Spleen (tissue), 11 donors: Measurements from ENCODE around the gene HBM. TPM values are rescaled to one million over a fixed set of nuclear protein-coding genes. Genes with fewer than 3 reads are reported as not detected.
A peak's percentile ranks its signal among the peaks of the same experiment; 100 is the strongest.

Source experiments
- DNase-seq: peaks from one replicate; pipeline ENCODE4 v3.0.0-alpha.2; 2020
- H3K27ac ChIP-seq, 8 donors: fragments of 200-600 bp; sonication (generic) in 7 of 8; 1 replicate in 4 of 8; 2 replicates in 4 of 8; pipeline versions ENCODE4 v1.5.0 to v1.8.0; 2016 to 2021; ENCODE audit warnings: inconsistent platforms in 4 of 8, mild to moderate bottlenecking in 4 of 8, moderate library complexity in 1 of 8
- H3K27me3 ChIP-seq, 7 donors: fragments of 200-600 bp; sonication (generic) in 6 of 7; replicated peaks in 1 of 7; 1 replicate in 4 of 7; 2 replicates in 3 of 7; pipeline versions ENCODE4 v1.5.0 to v1.8.0; 2016 to 2021; ENCODE audit warnings: inconsistent platforms in 3 of 7, mild to moderate bottlenecking in 1 of 7
- H3K36me3 ChIP-seq, 6 donors: fragments of 200-600 bp; sonication (generic) in 5 of 6; 1 replicate in 4 of 6; 2 replicates in 2 of 6; pipeline versions ENCODE4 v1.5.0 to v1.8.0; 2016 to 2021; ENCODE audit warnings: inconsistent platforms in 2 of 6
- H3K4me1 ChIP-seq, 6 donors: fragments of 200-600 bp; sonication (generic) in 5 of 6; 1 replicate in 3 of 6; 2 replicates in 3 of 6; pipeline versions ENCODE4 v1.5.0 to v1.8.0; 2016 to 2021; ENCODE audit warnings: inconsistent platforms in 3 of 6
- H3K4me3 ChIP-seq, 8 donors: fragments of 200-600 bp; sonication (generic) in 7 of 8; 1 replicate in 4 of 8; 2 replicates in 4 of 8; pipeline versions ENCODE4 v1.5.0 to v1.8.0; 2016 to 2021; ENCODE audit warnings: inconsistent platforms in 4 of 8, mild to moderate bottlenecking in 4 of 8, moderate library complexity in 2 of 8
- H3K9me3 ChIP-seq, 8 donors: fragments of 200-600 bp; sonication (generic) in 7 of 8; 1 replicate in 4 of 8; 2 replicates in 4 of 8; pipeline versions ENCODE4 v1.5.0 to v1.8.0; 2016 to 2021; ENCODE audit warnings: inconsistent platforms in 4 of 8
- POLR2A ChIP-seq, 3 donors: fragments of 450-650 bp; IDR thresholded peaks; one replicate each; pipeline ENCODE4 v1.5.1; 2017; ENCODE audit warnings: antibody characterized with exemption in 3 of 3, mild to moderate bottlenecking in 1 of 3
- POLR2AphosphoS5 ChIP-seq, 3 donors: sonication (generic); formaldehyde crosslinking; IDR thresholded peaks; one replicate each; pipeline ENCODE4 v1.5.1; 2017; ENCODE audit warnings: antibody characterized with exemption in 3 of 3
- WGBS, 5 donors: extraction: QIAGEN DNeasy Blood & Tissue Kit in 3 of 5; methylation state at CpG; one replicate each; pipeline versions ENCODE4 v1.1.5 to v1.1.7; 2013 to 2018; 5-methylcytosine and 5-hydroxymethylcytosine counted together
- intact Hi-C: fragments of 100-400 bp; cut with DNase I; formaldehyde crosslinking; loops from one replicate; pipeline ENCODE4 v1.15.0; 2023; ENCODE audit warnings: low total_unique reads
- polyA plus RNA-seq, 3 donors: library from polyadenylated mRNA; stranded (reverse); fragments of 200-250 nt; gene quantifications; one replicate each; pipeline ENCODE4 v1.2.1, GENCODE V29; 2013
- total RNA-seq, 7 donors: library from RNA; depleted of rRNA in 3 of 7; stranded (reverse); fragments of >200 nt in 3 of 7; fragmentation: NEBNext Ultra II Directional in 4 of 7; extraction: Animal tissue kit (Norgen Biotek cat#: 25700) in 4 of 7; gene quantifications; one replicate each; pipeline versions ENCODE4 v1.1.0 to v1.2.1, GENCODE V29; 2016 to 2021
- TF ChIP-seq, protein P1 (sequence below), 11 experiments: fragments of 200-600 bp in 7 of 11; fragments of 450-650 bp in 4 of 11; sonication (generic) in 4 of 11; IDR thresholded peaks in 8 of 11; conservative IDR thresholded peaks in 3 of 11; 1 replicate in 7 of 11; 2 replicates in 4 of 11; pipeline versions ENCODE4 v1.4.0 to v1.8.0; 2016 to 2021; ENCODE audit warnings: antibody characterized with exemption in 11 of 11, inconsistent platforms in 4 of 11, mild to moderate bottlenecking in 1 of 11
- donor health status: healthy with polysubstance abuse.
- donor health status: DM: no; HTN: no; CAD: no; lungs with moderate emphysema.
- donor health status: DM: no; HTN: no; CAD: no.
- donor health status: Bipolar disorder and iron deficiency.
- donor health status: healthy.
- donor health status: DM: no; HTN: no; CAD: no.
- donor health status: DM: yes; HTN: yes; CAD: no.

HBM gene
- total and polyA plus RNA-seq, 10 donors = 0.20 to 96.6 (median 2.9) TPM; not detected in 1

- Histone ChIP-seq H3K4me1 (peaks cover 4 to 35% (median 21%) of the 10 kb centered on the region in 6 donors), H3K27me3 (peaks cover 0 to 14% (median 0%) of the 10 kb centered on the region in 7 donors), H3K9me3 (no peaks in the 10 kb centered on the region), H3K4me3 (no peak overlapping the region), H3K27ac (no peak overlapping the region), H3K36me3 (no peaks in the 10 kb centered on the region)
- WGBS, 5 donors = 75 to 81% (median 79%) methylated on average over 10 of the region's 10 CpGs
- DNase-seq = peak; percentile 21
- intact Hi-C loops = no loop called here
- TF ChIP-seq POLR2AphosphoS5 (IDR thresholded peaks at IDR 0.05) (no peak), POLR2A (IDR thresholded peaks at IDR 0.05) (no peak)
- TF ChIP-seq, protein P1, sequence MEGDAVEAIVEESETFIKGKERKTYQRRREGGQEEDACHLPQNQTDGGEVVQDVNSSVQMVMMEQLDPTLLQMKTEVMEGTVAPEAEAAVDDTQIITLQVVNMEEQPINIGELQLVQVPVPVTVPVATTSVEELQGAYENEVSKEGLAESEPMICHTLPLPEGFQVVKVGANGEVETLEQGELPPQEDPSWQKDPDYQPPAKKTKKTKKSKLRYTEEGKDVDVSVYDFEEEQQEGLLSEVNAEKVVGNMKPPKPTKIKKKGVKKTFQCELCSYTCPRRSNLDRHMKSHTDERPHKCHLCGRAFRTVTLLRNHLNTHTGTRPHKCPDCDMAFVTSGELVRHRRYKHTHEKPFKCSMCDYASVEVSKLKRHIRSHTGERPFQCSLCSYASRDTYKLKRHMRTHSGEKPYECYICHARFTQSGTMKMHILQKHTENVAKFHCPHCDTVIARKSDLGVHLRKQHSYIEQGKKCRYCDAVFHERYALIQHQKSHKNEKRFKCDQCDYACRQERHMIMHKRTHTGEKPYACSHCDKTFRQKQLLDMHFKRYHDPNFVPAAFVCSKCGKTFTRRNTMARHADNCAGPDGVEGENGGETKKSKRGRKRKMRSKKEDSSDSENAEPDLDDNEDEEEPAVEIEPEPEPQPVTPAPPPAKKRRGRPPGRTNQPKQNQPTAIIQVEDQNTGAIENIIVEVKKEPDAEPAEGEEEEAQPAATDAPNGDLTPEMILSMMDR (IDR thresholded peaks at IDR 0.05 in 8 of 11, conservative IDR thresholded peaks at IDR 0.05 in 3 of 11) = no peak
These were observed 25.5 kb upstream of the HBM start for GRCh38 chr16:140175-140857.

DNA sequence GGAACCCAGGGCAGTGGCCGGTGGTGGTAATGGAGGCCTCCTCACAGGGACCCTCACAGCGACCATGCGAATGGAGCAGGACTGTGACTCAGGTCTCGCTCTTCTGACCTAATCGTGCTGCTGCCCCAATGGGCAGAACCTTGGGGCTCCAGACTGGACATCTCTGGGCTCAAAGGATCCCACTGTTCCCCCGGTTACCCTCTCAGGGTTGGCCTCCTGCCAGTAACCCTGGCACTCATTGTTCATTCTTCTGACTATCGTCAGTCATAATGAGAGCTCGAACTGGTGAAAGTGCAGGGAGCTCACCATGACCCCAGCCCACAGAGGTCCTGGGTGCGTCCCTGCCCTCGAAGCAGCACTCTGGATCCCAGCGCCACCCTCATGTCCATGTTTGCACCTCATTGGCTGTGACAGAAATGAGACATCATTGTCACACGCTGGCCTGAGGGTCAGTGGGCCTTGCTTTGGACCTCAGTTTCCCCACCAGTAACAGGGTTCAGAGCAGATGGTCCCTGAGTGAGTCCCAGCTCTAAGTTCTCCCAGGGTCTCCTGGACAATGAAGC is 23.3 kb upstream of the HBM start:
- Histone ChIP-seq H3K27ac (no peak overlapping the region), H3K4me3 (no peak overlapping the region), H3K36me3 (no peaks in the 10 kb centered on the region), H3K4me1 (peaks cover 2 to 13% (median 5%) of the 10 kb centered on the region in 6 donors), H3K9me3 (no peaks in the 10 kb centered on the region), H3K27me3 (peaks cover 0 to 14% (median 0%) of the 10 kb centered on the region in 7 donors)
- intact Hi-C loops = no loop called here
- WGBS, 5 donors = 76 to 87% (median 81%) methylated on average over 12 of the region's 12 CpGs
- TF ChIP-seq POLR2A (IDR thresholded peaks at IDR 0.05) = no peak
- TF ChIP-seq, protein P1 (IDR thresholded peaks at IDR 0.05 in 8 of 11, conservative IDR thresholded peaks at IDR 0.05 in 3 of 11) = no peak
- no peak for TF ChIP-seq POLR2AphosphoS5 (IDR thresholded peaks at IDR 0.05)
- DNase-seq = peak; percentile 35

DNA sequence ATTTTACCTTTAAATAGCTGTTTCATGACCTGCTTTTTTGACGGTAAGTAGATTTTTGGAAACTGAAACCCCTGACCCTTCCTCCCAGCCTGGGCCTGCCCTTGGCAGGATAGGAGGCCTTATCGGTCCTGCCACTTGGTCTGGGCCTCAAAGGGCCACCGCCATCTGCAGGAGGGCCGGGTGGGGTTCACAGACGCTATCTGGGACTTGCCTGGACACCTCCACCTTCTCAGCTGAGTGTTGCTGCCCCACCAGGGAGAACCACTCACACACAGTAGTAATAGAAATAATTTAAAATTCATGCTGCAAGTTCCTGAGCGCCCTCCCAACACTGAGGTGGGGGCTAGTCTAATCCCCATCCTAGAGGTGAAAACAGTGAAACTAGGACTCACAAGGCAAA is 22.7 kb upstream of the HBM start:
- DNase-seq = peak; percentile 32
- no peaks in the 10 kb centered on the region for H3K9me3 ChIP-seq
- no peak overlapping the region for H3K27ac ChIP-seq
- H3K4me3 ChIP-seq = no peak overlapping the region
- peaks cover 0 to 14% (median 0%) of the 10 kb centered on the region in 7 donors for H3K27me3 ChIP-seq
- TF ChIP-seq, protein P1 (IDR thresholded peaks at IDR 0.05 in 8 of 11, conservative IDR thresholded peaks at IDR 0.05 in 3 of 11) = no peak
- TF ChIP-seq POLR2AphosphoS5 (IDR thresholded peaks at IDR 0.05) (no peak), POLR2A (IDR thresholded peaks at IDR 0.05) (no peak)
- intact Hi-C loops = no loop called here
- WGBS, 5 donors = 76 to 88% (median 86%) methylated on average over 6 of the region's 6 CpGs
- H3K36me3 ChIP-seq = no peaks in the 10 kb centered on the region
- H3K4me1 ChIP-seq = peaks cover 0 to 7% (median 0%) of the 10 kb centered on the region in 6 donors

- Histone ChIP-seq H3K27ac (no peak overlapping the region), H3K9me3 (no peaks in the 10 kb centered on the region), H3K36me3 (no peaks in the 10 kb centered on the region), H3K4me1 (peaks cover 0 to 7% (median 0%) of the 10 kb centered on the region in 6 donors), H3K4me3 (no peak overlapping the region), H3K27me3 (peaks cover 0 to 14% (median 0%) of the 10 kb centered on the region in 7 donors)
- intact Hi-C loops = no loop called here
- TF ChIP-seq POLR2AphosphoS5 (IDR thresholded peaks at IDR 0.05) (no peak), POLR2A (IDR thresholded peaks at IDR 0.05) (no peak)
- TF ChIP-seq, protein P1 (IDR thresholded peaks at IDR 0.05 in 8 of 11, conservative IDR thresholded peaks at IDR 0.05 in 3 of 11) = no peak
- DNase-seq = peak; percentile 28
- WGBS, 5 donors = 61 to 81% (median 73%) methylated on average over 5 to 6 of the region's 6 CpGs
These were observed 22.3 kb upstream of the HBM start for GRCh38 chr16:143456-143855.
